B cell (primary cell): Measurements from ENCODE around the gene SLC25A48. TPM values are rescaled to one million over a fixed set of nuclear protein-coding genes. Genes with fewer than 3 reads are reported as not detected.
"Not testable (repeated sequence)": the region's sequence is repeated elsewhere in the genome, so short reads cannot be mapped to it uniquely, and the experiment has no call there.

ENCODE experiments used
- ATAC-seq: fragments of 200-7000 bp; cut with Tn5 transposase; one replicate; pipeline ENCODE4 v1.10.0; 2021; ENCODE audit warnings: low read depth, mild to moderate bottlenecking, moderate number of reproducible peaks, moderate library complexity
- CTCF ChIA-PET: fragments of 350-600 bp; sonication (Branson Sonifier 250); formaldehyde crosslinking; loops from one replicate; lab custom pipeline; 2021; ENCODE audit warnings: antibody characterized with exemption, inconsistent platforms; lab: Charles Lee
- POLR2A ChIA-PET: fragments of 350-600 bp; sonication (Branson Sonifier 250); formaldehyde crosslinking; loops from one replicate; lab custom pipeline; 2021; ENCODE audit warnings: antibody characterized with exemption; lab: Charles Lee
- DNase-seq: peaks from one replicate; pipeline ENCODE4 v3.0.0; 2013
- H2AFZ ChIP-seq: 2 replicates; pipeline ENCODE4 v1.6.1; 2012; ENCODE audit warnings: mild to moderate bottlenecking, low read depth, low read length; ENCODE audit not compliant: insufficient read depth, poor library complexity, severe bottlenecking
- H3K27ac ChIP-seq, 2 donors: 1 replicate in 1 of 2; 2 replicates in 1 of 2; pipeline ENCODE4 v1.5.1; 2012 to 2013; ENCODE audit warnings: low read length in 2 of 2, mild to moderate bottlenecking in 2 of 2, moderate library complexity in 1 of 2
- H3K27me3 ChIP-seq, 4 experiments: fragments of 200-600 bp in 1 of 4; sonication (generic) in 1 of 4; replicated peaks in 1 of 4; 1 replicate in 2 of 4; 2 replicates in 2 of 4; pipeline versions ENCODE4 v1.6.1 to v1.7.0; 2013 to 2016; ENCODE audit warnings: low read length in 3 of 4, mild to moderate bottlenecking in 2 of 4, mixed read lengths in 1 of 4, moderate library complexity in 1 of 4; ENCODE audit not compliant: insufficient read depth in 4 of 4, control insufficient read depth in 3 of 4; ENCODE audit errors: control extremely low read depth in 1 of 4
- H3K36me3 ChIP-seq, 2 experiments: replicated peaks in 1 of 2; 1 replicate in 1 of 2; 2 replicates in 1 of 2; pipeline versions ENCODE4 v1.6.1 to v1.7.1; 2013; ENCODE audit warnings: low read length in 1 of 2; ENCODE audit not compliant: insufficient read depth in 2 of 2, control insufficient read depth in 1 of 2; ENCODE audit errors: control extremely low read depth in 1 of 2, extremely low read depth in 1 of 2
- H3K4me1 ChIP-seq, 2 donors: fragments of 200-600 bp in 1 of 2; sonication (generic) in 1 of 2; 1 replicate in 1 of 2; 2 replicates in 1 of 2; pipeline versions ENCODE4 v1.5.1 to v1.6.1; 2013 to 2017; ENCODE audit warnings: low read length in 2 of 2; ENCODE audit not compliant: control insufficient read depth in 2 of 2, insufficient read depth in 2 of 2
- H3K4me2 ChIP-seq: replicated peaks from 2 replicates; pipeline ENCODE3; 2012; ENCODE audit warnings: mild to moderate bottlenecking, low read depth, low read length; ENCODE audit not compliant: poor library complexity, severe bottlenecking
- H3K4me3 ChIP-seq, 5 experiments: fragments of 200-600 bp in 1 of 5; sonication (generic) in 1 of 5; 1 replicate in 3 of 5; 2 replicates in 2 of 5; pipeline versions ENCODE4 v1.5.1 to v1.7.0; 2011 to 2016; ENCODE audit warnings: low read length in 4 of 5, mild to moderate bottlenecking in 4 of 5, low read depth in 2 of 5, control low read depth in 1 of 5, moderate library complexity in 1 of 5; ENCODE audit not compliant: insufficient read depth in 1 of 5; ENCODE audit errors: control extremely low read depth in 1 of 5, extremely low read depth in 1 of 5
- H3K79me2 ChIP-seq: fragments of 200-600 bp; sonication (generic); one replicate; pipeline ENCODE4 v1.6.0; 2016; ENCODE audit warnings: low read length; ENCODE audit not compliant: control insufficient read depth, insufficient read depth
- H3K9ac ChIP-seq: fragments of 200-600 bp; sonication (generic); 2 replicates; pipeline ENCODE4 v1.6.1; 2017; ENCODE audit warnings: mild to moderate bottlenecking, low read length, moderate library complexity
- H3K9me3 ChIP-seq, 3 donors: one replicate each; pipeline versions ENCODE4 v1.6.1 to v1.7.1; 2013; ENCODE audit warnings: low read length in 2 of 3; ENCODE audit not compliant: control insufficient read depth in 2 of 3, insufficient read depth in 1 of 3; ENCODE audit errors: control extremely low read depth in 1 of 3
- H4K20me1 ChIP-seq: 2 replicates; pipeline ENCODE4 v1.6.0; 2012; ENCODE audit warnings: mild to moderate bottlenecking, low read length; ENCODE audit not compliant: insufficient read depth, control insufficient read depth, poor library complexity, severe bottlenecking
- H3K27ac Mint-ChIP-seq: one replicate; pipeline ENCODE4 v1.8.0; 2021; ENCODE audit warnings: mixed read lengths
- H3K27me3 Mint-ChIP-seq: one replicate; pipeline ENCODE4 v1.8.0; 2021; ENCODE audit warnings: mixed read lengths
- H3K4me1 Mint-ChIP-seq: one replicate; pipeline ENCODE4 v1.8.0; 2021; ENCODE audit warnings: mixed read lengths
- H3K4me3 Mint-ChIP-seq: one replicate; pipeline ENCODE4 v1.8.0; 2021; ENCODE audit warnings: mixed read lengths
- H3K9me3 Mint-ChIP-seq: one replicate; pipeline ENCODE4 v1.8.0; 2022; ENCODE audit warnings: mixed read lengths; ENCODE audit not compliant: insufficient read depth
- CTCF ChIP-seq: fragments of 200-600 bp; IDR thresholded peaks from one replicate; pipeline ENCODE4 v1.8.0; 2022; ENCODE audit warnings: antibody characterized with exemption, mild to moderate bottlenecking
- EZH2 ChIP-seq: IDR thresholded peaks from 2 replicates; pipeline ENCODE4 v1.6.1; 2012; ENCODE audit warnings: borderline replicate concordance, low read depth, mild to moderate bottlenecking, moderate library complexity, low read length; ENCODE audit not compliant: insufficient read depth, poor library complexity, severe bottlenecking
- WGBS: methylation state at CpG from one replicate; pipeline ENCODE4 v1.1.5; 2013; ENCODE audit warnings: missing lambda C conversion rate; ENCODE audit not compliant: insufficient coverage; 5-methylcytosine and 5-hydroxymethylcytosine counted together
- intact Hi-C: fragments of 100-400 bp; cut with micrococcal nuclease; formaldehyde crosslinking; loops from one replicate; pipeline ENCODE4 v1.10.0; 2022
- polyA plus RNA-seq: library from polyadenylated mRNA; depleted of rRNA; stranded (reverse); fragments of >200 nt; gene quantifications from 2 replicates; pipeline ENCODE4 v1.2.3, GENCODE V29; 2012
- total RNA-seq, 2 donors: library from RNA; stranded (reverse); fragments of 120-200 nt in 1 of 2; gene quantifications; 1 replicate in 1 of 2; 2 replicates in 1 of 2; pipeline versions ENCODE4 v1.2.3 to v1.2.4, GENCODE V29; 2013 to 2022

SLC25A48 gene
- total and polyA plus RNA-seq, 2 donors (not counting 1 experiment from before 2014, with no cell fraction given): not detected

GRCh38 chr5:135857630-135858311 lies 23.3 kb downstream of the SLC25A48 start:
- peaks cover 3% of the 10 kb centered on the region for H3K27me3 Mint-ChIP-seq
- Histone ChIP-seq H3K27me3 (no peaks in the 10 kb centered on the region), H3K27ac (no peak overlapping the region), H3K9ac (no peak overlapping the region), H3K4me3 (no peak overlapping the region), H2AFZ (no peak overlapping the region), H4K20me1 (no peaks in the 10 kb centered on the region), H3K79me2 (no peaks in the 10 kb centered on the region), H3K9me3 (no peaks in the 10 kb centered on the region), H3K4me2 (no peak overlapping the region), H3K4me1 (no peaks in the 10 kb centered on the region), H3K36me3 (no peaks in the 10 kb centered on the region)
- no peak overlapping the region for H3K4me3 Mint-ChIP-seq
- intact Hi-C loops: no loop called here
- H3K9me3 Mint-ChIP-seq: no peaks in the 10 kb centered on the region
- no peaks in the 10 kb centered on the region for H3K4me1 Mint-ChIP-seq
- ATAC-seq (no peak), DNase-seq (no peak)
- no peak for TF ChIP-seq EZH2
- TF ChIP-seq CTCF: no peak
- WGBS: 86% methylated on average over 1 of the region's 2 CpGs
- POLR2A ChIA-PET: no interaction called here
- CTCF ChIA-PET: no interaction called here
- no peak overlapping the region for H3K27ac Mint-ChIP-seq

- H2AFZ ChIP-seq, H3K79me2 ChIP-seq, POLR2A ChIA-PET, H3K9me3 ChIP-seq, H3K36me3 ChIP-seq, H3K27ac Mint-ChIP-seq, ATAC-seq, H3K27me3 ChIP-seq, H3K4me3 Mint-ChIP-seq, H3K4me1 Mint-ChIP-seq, intact Hi-C loops, H3K4me3 ChIP-seq, H3K4me1 ChIP-seq, H3K4me2 ChIP-seq, H4K20me1 ChIP-seq, CTCF ChIA-PET, DNase-seq, H3K27ac ChIP-seq, H3K9ac ChIP-seq, H3K27me3 Mint-ChIP-seq, H3K9me3 Mint-ChIP-seq: not testable (repeated sequence)
- WGBS: no CpG with 5 or more reads among the region's 3 CpGs
These were observed 24.7 kb downstream of the SLC25A48 start for GRCh38 chr5:135859186-135859585.
